Measurements from ENCODE around the gene IGSF11. TPM values are rescaled to one million over a fixed set of nuclear protein-coding genes. Genes with fewer than 3 reads are reported as not detected.

IGSF11 gene
- total RNA-seq, 1 experiment from 2014 or later, result not detected

DNA sequence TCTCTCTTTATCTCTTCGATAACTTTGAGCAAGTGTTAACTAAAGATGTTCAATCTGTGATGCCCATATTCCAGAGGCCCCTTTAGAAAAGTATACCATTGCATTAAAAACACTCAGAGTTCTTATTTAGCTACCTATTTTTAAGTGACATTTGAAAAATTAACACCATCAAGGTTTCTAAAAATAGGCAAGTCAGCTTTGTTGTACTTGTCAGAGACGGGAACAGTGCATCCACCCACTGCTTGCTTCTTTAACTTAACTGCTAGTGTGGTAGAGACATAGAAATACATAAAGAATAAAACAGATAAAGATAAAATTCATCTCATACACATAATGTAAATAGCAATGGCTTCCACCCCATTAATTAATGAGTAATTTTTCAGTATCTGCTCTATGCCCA lies 66.0 kb downstream of the IGSF11 start:
- Histone ChIP-seq H3K4me2 (no peak overlapping the region), H3F3A (ENCODE audit: insufficient read depth, low read depth) (no peaks in the 10 kb centered on the region), H3K27me3 (ENCODE audit: insufficient read depth, low read depth) (no peaks in the 10 kb centered on the region), H3K27ac (no peak overlapping the region), H3K4me1 (replicated peaks; ENCODE audit: insufficient read depth) (no peaks in the 10 kb centered on the region), H3K36me3 (ENCODE audit: low read depth) (no peaks in the 10 kb centered on the region), H3K9me3 (ENCODE audit: insufficient read depth, low read depth) (no peaks in the 10 kb centered on the region), H3K4me3 (no peak overlapping the region), H3K9me2 (ENCODE audit: insufficient read depth) (no peaks in the 10 kb centered on the region), H2AFZ (no peak overlapping the region), H4K20me1 (ENCODE audit: insufficient read depth) (no peaks in the 10 kb centered on the region; the same call in 1 of the 2 replicates), H3K79me2 (ENCODE audit: low read depth) (no peaks in the 10 kb centered on the region)
- BruUV-seq (replicated peaks), result no TSS peak
- intact Hi-C loops (cut with micrococcal nuclease; ENCODE audit: unreplicated experiment), result no loop called here
- DNase-seq, result no peak
- TF ChIP-seq EZH2 (IDR thresholded peaks at IDR 0.05; ENCODE audit: low read depth), result no peak
- TF ChIP-seq, protein P1, sequence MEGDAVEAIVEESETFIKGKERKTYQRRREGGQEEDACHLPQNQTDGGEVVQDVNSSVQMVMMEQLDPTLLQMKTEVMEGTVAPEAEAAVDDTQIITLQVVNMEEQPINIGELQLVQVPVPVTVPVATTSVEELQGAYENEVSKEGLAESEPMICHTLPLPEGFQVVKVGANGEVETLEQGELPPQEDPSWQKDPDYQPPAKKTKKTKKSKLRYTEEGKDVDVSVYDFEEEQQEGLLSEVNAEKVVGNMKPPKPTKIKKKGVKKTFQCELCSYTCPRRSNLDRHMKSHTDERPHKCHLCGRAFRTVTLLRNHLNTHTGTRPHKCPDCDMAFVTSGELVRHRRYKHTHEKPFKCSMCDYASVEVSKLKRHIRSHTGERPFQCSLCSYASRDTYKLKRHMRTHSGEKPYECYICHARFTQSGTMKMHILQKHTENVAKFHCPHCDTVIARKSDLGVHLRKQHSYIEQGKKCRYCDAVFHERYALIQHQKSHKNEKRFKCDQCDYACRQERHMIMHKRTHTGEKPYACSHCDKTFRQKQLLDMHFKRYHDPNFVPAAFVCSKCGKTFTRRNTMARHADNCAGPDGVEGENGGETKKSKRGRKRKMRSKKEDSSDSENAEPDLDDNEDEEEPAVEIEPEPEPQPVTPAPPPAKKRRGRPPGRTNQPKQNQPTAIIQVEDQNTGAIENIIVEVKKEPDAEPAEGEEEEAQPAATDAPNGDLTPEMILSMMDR (conservative IDR thresholded peaks at IDR 0.05), result no peak
- ChIA-PET POLR2A (ENCODE audit: unreplicated experiment) (no interaction called here), CTCF (no interaction called here)

DNA sequence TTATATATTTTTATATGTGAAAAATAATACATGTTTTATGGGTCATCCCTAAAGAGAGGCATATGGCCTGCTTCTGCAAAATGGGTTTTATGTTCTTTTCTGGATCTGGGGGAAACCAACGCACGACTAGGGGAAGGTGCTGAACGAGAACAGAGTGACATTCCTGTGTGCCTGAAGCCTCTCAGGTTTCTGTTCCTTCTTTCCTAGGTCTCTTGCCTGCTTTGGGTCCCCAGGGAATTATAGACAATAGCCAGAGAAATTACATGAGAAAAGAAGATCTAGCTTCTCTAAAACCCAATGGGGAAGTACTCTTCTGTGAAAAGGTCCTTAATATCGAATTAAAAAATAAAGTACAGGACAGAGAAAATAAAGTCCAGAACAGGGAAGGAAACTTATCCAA lies 66.5 kb downstream of the IGSF11 start:
- H3K9me2 ChIP-seq (ENCODE audit: insufficient read depth), result no peaks in the 10 kb centered on the region
- BruUV-seq (replicated peaks), result no TSS peak
- no peaks in the 10 kb centered on the region for H3K79me2 ChIP-seq (ENCODE audit: low read depth)
- DNase-seq, result no peak
- H3K4me1 ChIP-seq (replicated peaks; ENCODE audit: insufficient read depth), result no peaks in the 10 kb centered on the region
- H3K4me2 ChIP-seq, result no peak overlapping the region
- H4K20me1 ChIP-seq (ENCODE audit: insufficient read depth), result no peaks in the 10 kb centered on the region
- POLR2A ChIA-PET (ENCODE audit: unreplicated experiment), result no interaction called here
- no peaks in the 10 kb centered on the region for H3K9me3 ChIP-seq (ENCODE audit: insufficient read depth, low read depth)
- H3F3A ChIP-seq (ENCODE audit: insufficient read depth, low read depth), result no peaks in the 10 kb centered on the region
- no peak overlapping the region for H2AFZ ChIP-seq
- no peak overlapping the region for H3K27ac ChIP-seq
- intact Hi-C loops (cut with micrococcal nuclease; ENCODE audit: unreplicated experiment), result no loop called here
- no peaks in the 10 kb centered on the region for H3K36me3 ChIP-seq (ENCODE audit: low read depth)
- TF ChIP-seq, protein P1 (conservative IDR thresholded peaks at IDR 0.05), result no peak
- no peak for TF ChIP-seq EZH2 (IDR thresholded peaks at IDR 0.05; ENCODE audit: low read depth)
- H3K27me3 ChIP-seq (ENCODE audit: insufficient read depth, low read depth), result no peaks in the 10 kb centered on the region
- CTCF ChIA-PET, result no interaction called here
- no peak overlapping the region for H3K4me3 ChIP-seq

DNA sequence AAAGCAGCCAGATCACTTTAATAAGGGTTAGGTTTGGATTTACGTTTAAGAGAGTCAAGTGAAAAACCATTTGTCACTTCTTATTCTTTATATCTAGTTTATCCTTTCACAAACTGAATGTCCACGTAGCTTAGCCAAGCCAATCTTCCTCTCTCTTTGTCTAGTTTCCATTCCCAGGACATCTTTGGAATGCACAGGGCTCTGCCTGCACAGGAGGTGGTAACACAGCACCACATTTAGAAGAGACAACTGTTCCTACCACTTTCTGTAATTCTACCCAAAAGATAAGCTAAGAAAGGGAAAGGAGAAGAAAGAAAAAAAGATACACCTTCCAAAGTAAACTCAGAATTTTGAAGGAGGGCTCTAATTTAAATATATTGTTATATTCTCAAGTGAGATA lies 67.9 kb downstream of the IGSF11 start:
- BruUV-seq (replicated peaks), result no TSS peak
- no peak overlapping the region for H3K4me2 ChIP-seq
- ChIA-PET POLR2A (ENCODE audit: unreplicated experiment) (no interaction called here), CTCF (no interaction called here)
- H3K9me3 ChIP-seq (ENCODE audit: insufficient read depth, low read depth), result no peaks in the 10 kb centered on the region
- no peaks in the 10 kb centered on the region for H3K4me1 ChIP-seq (replicated peaks; ENCODE audit: insufficient read depth)
- intact Hi-C loops (cut with micrococcal nuclease; ENCODE audit: unreplicated experiment), result no loop called here
- no peak overlapping the region for H3K27ac ChIP-seq
- no peaks in the 10 kb centered on the region for H3K9me2 ChIP-seq (ENCODE audit: insufficient read depth)
- TF ChIP-seq, protein P1 (conservative IDR thresholded peaks at IDR 0.05), result no peak
- no peak for TF ChIP-seq EZH2 (IDR thresholded peaks at IDR 0.05; ENCODE audit: low read depth)
- no peaks in the 10 kb centered on the region for H3K27me3 ChIP-seq (ENCODE audit: insufficient read depth, low read depth)
- H3K4me3 ChIP-seq, result no peak overlapping the region
- no peak overlapping the region for H2AFZ ChIP-seq
- no peaks in the 10 kb centered on the region for H4K20me1 ChIP-seq (ENCODE audit: insufficient read depth)
- DNase-seq, result no peak
- no peaks in the 10 kb centered on the region for H3K79me2 ChIP-seq (ENCODE audit: low read depth)
- H3F3A ChIP-seq (ENCODE audit: insufficient read depth, low read depth), result no peaks in the 10 kb centered on the region
- no peaks in the 10 kb centered on the region for H3K36me3 ChIP-seq (ENCODE audit: low read depth)

Measured in PC-9 (cell line).